HCT116 (cell line): ENCODE results near the gene FMO2. TPM values are rescaled to one million over a fixed set of nuclear protein-coding genes. Genes with fewer than 3 reads are reported as not detected.

ENCODE experiments used
- ATAC-seq: fragments of 200-7000 bp; cut with Tn5 transposase; 2 replicates; pipeline ENCODE4 v1.9.1; 2020; ENCODE audit warnings: mild to moderate bottlenecking, moderate library complexity
- BruUV-seq: library from RNA; stranded (reverse); fragments of 400-500 nt; replicated peaks from 2 replicates; lab custom pipeline; 2021; lab: Mats Ljungman, UMichigan
- CTCF ChIA-PET: fragments of 300-600 bp; sonication (Branson Sonifier 250); formaldehyde crosslinking; loops from one replicate; lab custom pipeline; 2021; ENCODE audit warnings: antibody characterized with exemption; lab: Charles Lee
- POLR2A ChIA-PET: fragments of 300-600, 350-600 bp; sonication (Branson Sonifier 250); formaldehyde crosslinking; loops from one replicate; lab custom pipeline; 2021; ENCODE audit warnings: antibody characterized with exemption; lab: Charles Lee
- RAD21 ChIA-PET, 2 experiments: fragments of 300-600 bp; sonication (Branson Sonifier 250); formaldehyde crosslinking; loops; one replicate each; lab custom pipeline; 2023; ENCODE audit warnings: low total read pairs in 2 of 2; ENCODE audit not compliant: uncharacterized antibody in 2 of 2, unreplicated experiment in 2 of 2, low non-redundant PET in 1 of 2; lab: Charles Lee
- DNase-seq: peaks from one replicate; pipeline ENCODE4 v3.0.0-alpha.2; 2010; ENCODE audit warnings: low read depth, low spot score
- H2AFZ ChIP-seq: fragments of 200-600 bp; shearing (Covaris generic), sonication (generic); 2 replicates; pipeline ENCODE4 v1.6.1; 2017; ENCODE audit warnings: low read depth, mixed run types, mixed read lengths, antibody characterized with exemption, low read length; ENCODE audit not compliant: poor library complexity, severe bottlenecking
- H3K27ac ChIP-seq: 2 replicates; pipeline ENCODE4 v1.5.1; 2012; ENCODE audit warnings: low read depth, low read length
- H3K27me3 ChIP-seq: fragments of 200-600 bp; sonication (generic); 2 replicates; pipeline ENCODE4 v1.6.1; 2016; ENCODE audit warnings: mixed run types, low read length, mixed read lengths; ENCODE audit not compliant: insufficient read depth
- H3K36me3 ChIP-seq, 2 experiments: fragments of 200-500 bp in 1 of 2; fragments of 200-600 bp in 1 of 2; sonication (Bioruptor generic) in 1 of 2; sonication (generic) in 1 of 2; 2 replicates each; pipeline versions ENCODE4 v1.5.1 to v1.6.1; 2014 to 2016; ENCODE audit warnings: low read length in 2 of 2, inconsistent platforms in 1 of 2, mixed read lengths in 1 of 2, mixed run types in 1 of 2; ENCODE audit not compliant: insufficient read depth in 2 of 2, control insufficient read depth in 1 of 2
- H3K4me1 ChIP-seq, 2 experiments: fragments of 200-600 bp in 1 of 2; sonication (generic) in 1 of 2; 2 replicates each; pipeline versions ENCODE4 v1.5.1 to v1.6.1; 2012 to 2017; ENCODE audit warnings: low read length in 2 of 2, inconsistent platforms in 1 of 2, mild to moderate bottlenecking in 1 of 2, mixed read lengths in 1 of 2, mixed run types in 1 of 2, moderate library complexity in 1 of 2; ENCODE audit not compliant: insufficient read depth in 2 of 2, control insufficient read depth in 1 of 2
- H3K4me2 ChIP-seq: fragments of 200-600 bp; sonication (generic); 2 replicates; pipeline ENCODE4 v1.6.1; 2017; ENCODE audit warnings: mixed run types, low read length, mixed read lengths
- H3K4me3 ChIP-seq, 2 experiments: fragments of 200-600 bp in 1 of 2; sonication (generic) in 1 of 2; replicated peaks in 1 of 2; 2 replicates each; pipeline ENCODE4 v1.5.1; 2011 to 2016; ENCODE audit warnings: low read length in 2 of 2, control low read depth in 1 of 2, low read depth in 1 of 2, mild to moderate bottlenecking in 1 of 2, mixed read lengths in 1 of 2, mixed run types in 1 of 2
- H3K79me2 ChIP-seq: fragments of 200-600 bp; sonication (generic); 2 replicates; pipeline ENCODE4 v1.6.1; 2017; ENCODE audit warnings: mild to moderate bottlenecking, mixed run types, low read length, moderate library complexity, mixed read lengths; ENCODE audit not compliant: insufficient read depth
- H3K9ac ChIP-seq: fragments of 200-600 bp; sonication (generic); 2 replicates; pipeline ENCODE4 v1.6.1; 2016; ENCODE audit warnings: low read length, mixed read lengths
- H3K9me2 ChIP-seq: fragments of 200-600 bp; sonication (generic), shearing (Covaris generic); 2 replicates; pipeline ENCODE4 v1.6.1; 2017; ENCODE audit warnings: mixed run types, mild to moderate bottlenecking, moderate library complexity; ENCODE audit not compliant: insufficient read depth
- H3K9me3 ChIP-seq, 2 experiments: fragments of 200-500 bp in 1 of 2; fragments of 200-600 bp in 1 of 2; sonication (Bioruptor generic) in 1 of 2; sonication (generic) in 1 of 2; 2 replicates each; pipeline ENCODE4 v1.6.1; 2014 to 2017; ENCODE audit warnings: low read length in 2 of 2, mixed read lengths in 2 of 2, inconsistent platforms in 1 of 2, low read depth in 1 of 2, mild to moderate bottlenecking in 1 of 2, mixed run types in 1 of 2, moderate library complexity in 1 of 2; ENCODE audit not compliant: control insufficient read depth in 1 of 2, insufficient read depth in 1 of 2
- H4K20me1 ChIP-seq: fragments of 200-600 bp; sonication (generic), shearing (Covaris generic); 2 replicates; pipeline ENCODE4 v1.6.1; 2017; ENCODE audit warnings: mixed run types, mild to moderate bottlenecking, moderate library complexity; ENCODE audit not compliant: insufficient read depth
- EGR1 ChIP-seq: IDR thresholded peaks from 2 replicates; pipeline ENCODE4 v1.6.1; 2012; ENCODE audit warnings: low read depth
- POLR2A ChIP-seq: IDR thresholded peaks from 2 replicates; pipeline ENCODE4 v1.7.0; 2011; ENCODE audit warnings: borderline replicate concordance; ENCODE audit not compliant: insufficient read depth, insufficient read length; ENCODE audit errors: extremely low read depth
- SIN3A ChIP-seq: IDR thresholded peaks from 2 replicates; pipeline ENCODE4 v1.6.1; 2012; ENCODE audit warnings: low read depth
- YY1 ChIP-seq: IDR thresholded peaks from 2 replicates; pipeline ENCODE4 v1.6.1; 2011; ENCODE audit warnings: low read length, low read depth, moderate library complexity, mild to moderate bottlenecking; ENCODE audit not compliant: insufficient replicate concordance; ENCODE audit errors: extremely low read depth
- ZFX ChIP-seq: fragments of 450-650 bp; IDR thresholded peaks from 2 replicates; pipeline ENCODE4 v1.6.1; 2017
- intact Hi-C: fragments of 100-400 bp; cut with micrococcal nuclease; formaldehyde crosslinking; loops from 2 replicates; pipeline ENCODE4 v1.10.0; 2022
- total RNA-seq: library from RNA; stranded (reverse); gene quantifications from one replicate; pipeline ENCODE4 v1.2.1, GENCODE V29; 2021; ENCODE audit not compliant: unreplicated experiment
- TF ChIP-seq, protein P1 (sequence below): IDR thresholded peaks from 2 replicates; pipeline ENCODE4 v1.6.1; 2012; ENCODE audit warnings: low read depth
- TF ChIP-seq, protein P2 (sequence below): IDR thresholded peaks from 2 replicates; pipeline ENCODE4 v1.6.1; 2012

FMO2 gene
- total RNA-seq, 1 experiment from 2014 or later = 0.30 TPM

DNA sequence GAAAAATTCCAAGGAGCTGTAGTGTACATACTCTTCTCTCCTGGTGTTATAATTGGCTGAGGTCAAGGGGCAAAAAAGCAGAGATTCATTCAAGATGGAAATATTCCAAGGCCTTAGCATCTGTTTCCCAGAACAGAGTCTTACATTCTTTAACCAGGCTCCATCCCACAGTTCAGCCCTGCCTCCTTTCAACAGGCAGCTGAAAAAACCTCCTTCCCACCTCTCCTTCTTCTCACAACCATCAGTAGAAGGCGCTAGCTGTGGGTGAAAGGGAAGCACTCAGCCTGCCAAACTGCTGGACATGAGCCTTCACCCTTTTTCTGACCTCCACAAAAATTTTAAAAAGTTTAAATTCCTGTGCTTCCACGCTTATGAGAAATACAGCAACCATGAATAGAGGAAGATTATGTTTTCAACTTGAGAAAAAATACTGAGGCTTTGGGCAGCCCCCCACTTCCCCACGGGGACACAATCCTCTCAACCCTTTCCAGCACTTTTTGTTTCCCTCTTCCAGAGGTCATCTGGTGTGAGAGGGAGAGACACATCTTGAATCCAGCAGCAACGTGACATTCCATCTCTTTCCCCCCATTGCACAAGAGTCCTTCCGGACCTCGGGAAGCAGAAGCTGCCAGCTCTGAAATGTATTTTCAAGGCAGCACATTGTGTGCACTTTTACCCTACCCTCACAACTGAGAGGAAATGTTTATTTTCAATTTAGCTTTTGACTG, 43.2 kb upstream of the FMO2 start (continued):
- TF ChIP-seq, protein P1, sequence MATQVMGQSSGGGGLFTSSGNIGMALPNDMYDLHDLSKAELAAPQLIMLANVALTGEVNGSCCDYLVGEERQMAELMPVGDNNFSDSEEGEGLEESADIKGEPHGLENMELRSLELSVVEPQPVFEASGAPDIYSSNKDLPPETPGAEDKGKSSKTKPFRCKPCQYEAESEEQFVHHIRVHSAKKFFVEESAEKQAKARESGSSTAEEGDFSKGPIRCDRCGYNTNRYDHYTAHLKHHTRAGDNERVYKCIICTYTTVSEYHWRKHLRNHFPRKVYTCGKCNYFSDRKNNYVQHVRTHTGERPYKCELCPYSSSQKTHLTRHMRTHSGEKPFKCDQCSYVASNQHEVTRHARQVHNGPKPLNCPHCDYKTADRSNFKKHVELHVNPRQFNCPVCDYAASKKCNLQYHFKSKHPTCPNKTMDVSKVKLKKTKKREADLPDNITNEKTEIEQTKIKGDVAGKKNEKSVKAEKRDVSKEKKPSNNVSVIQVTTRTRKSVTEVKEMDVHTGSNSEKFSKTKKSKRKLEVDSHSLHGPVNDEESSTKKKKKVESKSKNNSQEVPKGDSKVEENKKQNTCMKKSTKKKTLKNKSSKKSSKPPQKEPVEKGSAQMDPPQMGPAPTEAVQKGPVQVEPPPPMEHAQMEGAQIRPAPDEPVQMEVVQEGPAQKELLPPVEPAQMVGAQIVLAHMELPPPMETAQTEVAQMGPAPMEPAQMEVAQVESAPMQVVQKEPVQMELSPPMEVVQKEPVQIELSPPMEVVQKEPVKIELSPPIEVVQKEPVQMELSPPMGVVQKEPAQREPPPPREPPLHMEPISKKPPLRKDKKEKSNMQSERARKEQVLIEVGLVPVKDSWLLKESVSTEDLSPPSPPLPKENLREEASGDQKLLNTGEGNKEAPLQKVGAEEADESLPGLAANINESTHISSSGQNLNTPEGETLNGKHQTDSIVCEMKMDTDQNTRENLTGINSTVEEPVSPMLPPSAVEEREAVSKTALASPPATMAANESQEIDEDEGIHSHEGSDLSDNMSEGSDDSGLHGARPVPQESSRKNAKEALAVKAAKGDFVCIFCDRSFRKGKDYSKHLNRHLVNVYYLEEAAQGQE = no peak
- TF ChIP-seq ZFX (no peak), SIN3A (no peak), EGR1 (no peak)

DNA sequence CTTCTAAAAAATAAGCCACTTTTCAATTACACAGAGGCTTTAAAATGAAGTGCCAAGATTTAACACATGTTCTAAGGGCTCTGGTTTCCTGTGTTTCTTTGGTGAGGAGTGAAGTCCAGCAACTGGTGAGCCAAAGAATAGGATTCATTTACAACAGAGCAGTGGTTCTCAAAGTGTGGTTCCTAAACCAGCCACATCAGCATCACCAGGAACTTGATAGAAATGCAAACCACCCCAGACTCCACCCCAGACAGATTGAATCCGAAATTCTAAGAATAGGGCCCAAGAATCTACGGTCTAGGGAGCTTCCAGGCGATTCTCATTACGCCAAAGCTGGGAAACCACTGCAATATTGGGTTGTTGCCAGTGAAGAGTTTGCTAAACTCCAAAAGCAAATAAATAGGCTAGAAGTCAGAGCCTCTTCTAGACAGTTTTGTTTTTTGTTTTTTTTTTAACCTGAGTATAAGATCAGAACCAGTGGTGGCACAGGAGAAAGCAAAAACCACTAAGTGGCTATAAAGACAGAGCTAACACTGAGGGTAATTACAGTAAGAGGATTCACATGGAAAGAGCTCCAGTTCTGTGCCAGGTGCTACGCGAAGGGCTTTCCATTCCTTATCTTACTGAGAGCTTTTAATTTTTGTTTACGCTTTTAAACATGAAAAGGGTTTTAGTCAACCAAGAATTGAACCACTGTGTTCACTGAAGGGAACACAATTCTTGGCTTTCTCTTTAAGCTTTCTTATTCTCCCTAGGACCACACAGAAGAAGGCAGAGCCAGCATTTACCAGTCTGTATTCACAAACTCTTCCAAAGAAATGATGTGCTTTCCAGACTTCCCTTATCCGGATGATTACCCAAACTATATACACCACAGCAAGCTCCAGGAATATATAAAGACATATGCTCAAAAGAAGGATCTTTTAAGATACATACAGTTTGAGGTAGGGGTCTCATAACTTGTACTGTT, 42.4 kb upstream of the FMO2 start:
- no peak for DNase-seq
- H3K4me2 ChIP-seq = no peak overlapping the region
- TF ChIP-seq POLR2A (no peak), YY1 (no peak)
- TF ChIP-seq, protein P2, sequence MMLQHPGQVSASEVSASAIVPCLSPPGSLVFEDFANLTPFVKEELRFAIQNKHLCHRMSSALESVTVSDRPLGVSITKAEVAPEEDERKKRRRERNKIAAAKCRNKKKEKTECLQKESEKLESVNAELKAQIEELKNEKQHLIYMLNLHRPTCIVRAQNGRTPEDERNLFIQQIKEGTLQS = no peak
- ATAC-seq = no peak
- H3K4me3 ChIP-seq = no peak overlapping the region
- no peaks in the 10 kb centered on the region for H3K9me2 ChIP-seq
- no peaks in the 10 kb centered on the region for H3K9me3 ChIP-seq
- intact Hi-C loops = no loop called here
- RAD21 ChIA-PET = no interaction called here
- 0 out of 2 replicates have a peak, but pooled peaks cover 4% of the 10 kb centered on the region for H3K27me3 ChIP-seq
- no peak overlapping the region for H2AFZ ChIP-seq
- no peak overlapping the region for H3K27ac ChIP-seq
- H3K9ac ChIP-seq = no peak overlapping the region
- no TSS peak for BruUV-seq
- no peaks in the 10 kb centered on the region for H4K20me1 ChIP-seq
- H3K4me1 ChIP-seq = no peaks in the 10 kb centered on the region
- POLR2A ChIA-PET = no interaction called here
- CTCF ChIA-PET = no interaction called here
- no peaks in the 10 kb centered on the region for H3K79me2 ChIP-seq
- H3K36me3 ChIP-seq = no peaks in the 10 kb centered on the region
